GM19193 (cell line): ENCODE measurements around the gene POLR2F.

Source experiments
- POLR2A ChIP-seq: IDR thresholded peaks from 4 replicates; pipeline ENCODE4 v1.6.1; 2011; ENCODE audit not compliant: insufficient read depth, insufficient read length; ENCODE audit errors: extremely low read depth

The POLR2F gene

GRCh38 chr22:37917874-37918548 is 35.5 kb upstream of the POLR2F start:
- TF ChIP-seq POLR2A: no peak

GRCh38 chr22:37918580-37919270 is 34.8 kb upstream of the POLR2F start:
- TF ChIP-seq POLR2A: no peak

DNA sequence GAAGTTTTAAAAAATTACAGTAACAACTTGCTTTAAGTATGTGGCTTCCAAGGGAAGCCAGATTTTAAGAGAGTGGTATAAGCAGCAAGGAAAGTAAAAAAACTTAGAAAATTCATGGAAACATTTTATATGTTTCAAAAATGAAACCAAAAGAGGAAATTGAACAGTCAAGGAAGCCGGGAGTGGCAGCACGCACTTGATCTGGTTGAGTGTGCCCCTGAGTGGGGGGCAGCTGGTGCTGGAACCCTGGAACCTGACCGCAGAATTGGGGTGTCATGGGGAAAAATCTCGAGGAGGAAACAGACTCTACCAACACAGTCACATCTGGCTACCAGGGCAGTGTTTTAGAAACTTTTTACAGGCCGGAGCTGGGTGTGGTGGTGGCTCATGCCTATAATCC is 33.4 kb upstream of the POLR2F start:
- no peak for TF ChIP-seq POLR2A

DNA sequence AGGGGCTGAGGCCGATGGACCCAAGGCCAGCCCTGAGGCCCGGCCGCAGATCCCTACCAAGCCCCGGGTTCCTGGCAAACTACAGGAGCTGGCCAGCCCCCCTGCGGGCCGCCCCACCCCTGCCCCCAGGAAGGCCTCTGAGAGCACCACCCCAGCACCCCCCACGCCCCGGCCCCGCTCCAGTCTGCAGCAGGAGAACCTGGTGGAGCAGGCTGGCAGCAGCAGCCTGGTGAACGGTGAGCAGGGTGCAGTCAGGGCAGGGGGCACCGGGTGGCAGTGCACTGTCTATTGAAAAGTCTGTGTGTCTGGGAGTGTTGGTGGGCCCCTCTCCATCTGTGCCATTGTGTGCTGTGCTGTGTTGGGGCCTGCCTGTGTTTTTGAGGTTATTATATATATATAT is 31.3 kb upstream of the POLR2F start:
- TF ChIP-seq POLR2A: no peak

- no peak for TF ChIP-seq POLR2A
These were observed 29.6 kb upstream of the POLR2F start for GRCh38 chr22:37923927-37924326.

DNA sequence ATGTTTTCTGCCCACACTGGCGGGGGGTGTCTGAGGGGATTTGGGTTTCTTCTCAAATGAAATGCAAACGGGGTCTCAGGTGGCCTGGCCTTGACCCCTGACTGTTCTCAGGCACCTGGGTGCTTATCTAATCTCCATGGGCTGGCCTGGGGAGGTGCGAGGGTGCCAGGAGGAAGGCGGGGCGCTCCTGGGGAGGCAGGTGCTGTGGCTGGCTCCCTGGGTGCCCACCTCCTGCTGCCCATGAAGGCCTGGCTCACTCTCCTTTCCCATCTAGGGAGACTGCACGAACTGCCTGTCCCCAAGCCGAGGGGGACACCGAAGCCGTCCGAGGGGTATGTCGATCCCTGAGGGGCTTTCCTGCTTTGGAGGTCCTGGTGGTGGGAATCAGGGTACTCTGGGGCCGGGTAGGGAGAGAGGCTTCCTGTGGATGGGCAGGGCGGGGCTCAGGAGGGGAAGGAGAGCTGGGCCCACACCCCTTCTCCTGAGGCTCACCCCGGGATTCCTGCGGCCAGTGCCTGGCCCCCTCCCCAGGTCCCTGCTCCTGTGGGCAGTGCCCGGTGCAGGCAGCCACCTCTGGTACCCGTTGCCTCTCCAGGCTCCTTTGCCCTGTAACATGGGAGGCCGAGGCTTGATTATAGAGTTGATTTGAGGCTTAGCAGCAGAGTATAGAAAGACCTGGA is 29.0 kb upstream of the POLR2F start:
- no peak for TF ChIP-seq POLR2A

GRCh38 chr22:37925330-37925729 is 28.2 kb upstream of the POLR2F start:
- no peak for TF ChIP-seq POLR2A

- no peak for TF ChIP-seq POLR2A
These were observed 27.7 kb upstream of the POLR2F start for GRCh38 chr22:37925767-37926166.

DNA sequence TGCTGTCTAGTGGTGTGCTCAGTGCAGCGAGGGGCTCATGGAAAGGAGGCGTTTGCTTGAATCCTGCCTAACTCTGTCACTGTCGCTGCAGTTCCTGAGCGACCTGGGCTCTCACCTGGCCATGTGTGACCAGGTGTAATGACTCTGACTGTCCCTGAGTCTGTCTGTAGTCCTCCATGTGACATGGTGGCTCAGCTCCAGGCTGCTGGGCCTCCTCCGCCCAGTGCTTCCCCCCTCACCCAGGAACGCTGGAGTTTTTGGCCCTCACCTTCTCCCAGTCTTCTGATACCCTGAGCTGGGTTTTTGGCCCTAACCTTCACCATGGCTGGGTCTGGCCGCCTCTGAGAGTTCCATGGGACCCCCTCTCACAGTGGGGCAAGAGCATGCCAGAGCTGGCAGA is 27.1 kb upstream of the POLR2F start:
- TF ChIP-seq POLR2A: no peak

DNA sequence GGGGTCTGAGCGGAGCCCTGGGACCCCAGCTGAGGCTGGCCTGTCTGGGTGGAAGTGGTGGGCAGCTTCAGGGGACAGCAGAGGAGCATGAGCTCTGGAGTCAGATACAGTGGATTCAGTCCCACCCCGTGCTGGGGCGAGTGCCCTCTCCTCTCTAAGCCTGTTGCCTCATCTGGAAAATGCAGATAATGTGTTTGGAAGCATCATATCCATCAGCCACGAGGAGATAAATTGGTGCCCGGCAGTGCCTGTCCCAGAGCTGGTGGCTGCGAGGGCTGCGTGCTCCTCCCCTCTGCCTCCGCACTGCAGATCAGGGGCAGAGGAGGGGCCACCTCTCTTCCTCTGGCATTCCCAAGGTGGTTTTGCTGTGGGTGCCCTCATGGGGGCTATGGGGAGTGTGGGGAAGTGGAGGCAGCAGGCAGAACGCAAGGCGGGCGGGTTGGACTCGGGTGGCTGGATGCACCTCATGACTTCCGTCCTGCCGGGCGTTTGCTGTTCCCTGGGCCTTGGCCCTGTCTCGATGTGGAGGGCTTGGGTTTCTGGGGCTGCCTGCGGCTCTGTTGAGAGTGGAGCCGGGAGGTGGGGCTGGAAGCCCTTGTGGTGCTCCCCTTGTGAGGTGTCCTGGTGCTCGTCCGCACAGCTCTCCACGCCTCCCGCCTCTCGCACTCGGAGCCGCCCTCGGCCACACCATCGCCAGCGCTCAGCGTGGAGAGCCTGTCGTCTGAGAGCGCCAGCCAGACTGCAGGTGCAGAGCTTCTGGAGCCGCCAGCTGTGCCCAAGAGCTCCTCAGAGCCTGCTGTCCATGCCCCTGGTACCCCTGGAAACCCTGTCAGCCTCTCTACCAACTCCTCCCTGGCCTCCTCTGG is 26.5 kb upstream of the POLR2F start:
- no peak for TF ChIP-seq POLR2A

DNA sequence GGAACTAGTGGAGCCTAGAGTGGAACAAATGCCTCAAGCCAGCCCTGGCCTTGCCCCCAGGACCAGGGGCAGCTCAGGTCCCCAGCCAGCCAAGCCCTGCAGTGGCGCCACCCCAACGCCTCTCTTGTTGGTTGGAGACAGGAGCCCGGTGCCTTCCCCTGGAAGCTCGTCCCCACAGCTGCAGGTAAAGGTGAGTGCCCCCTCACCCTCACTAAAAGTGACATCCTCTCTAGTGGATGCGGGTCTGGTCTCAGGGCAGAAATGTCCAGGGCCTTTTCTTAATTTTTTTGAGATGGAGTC is 25.9 kb upstream of the POLR2F start:
- no peak for TF ChIP-seq POLR2A

DNA sequence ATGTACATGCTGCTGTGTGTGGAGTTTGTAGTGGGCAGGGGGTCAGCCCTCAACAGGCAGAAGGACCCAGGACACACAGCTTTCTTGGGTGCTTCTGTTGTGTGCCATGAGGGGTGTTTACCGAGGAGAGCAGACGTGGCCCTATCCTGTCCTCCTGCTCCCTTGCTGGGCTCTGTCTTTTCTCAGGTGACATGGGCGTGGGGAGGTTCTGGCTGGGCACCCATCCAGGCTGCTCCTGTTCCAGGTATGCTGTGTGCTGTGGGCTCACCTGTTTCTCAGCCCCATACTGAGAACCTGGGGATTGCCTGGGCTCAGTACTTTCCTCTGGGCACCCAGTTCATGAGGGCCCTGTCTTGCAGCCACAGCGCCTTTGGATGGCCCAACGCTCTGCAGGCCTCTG is 24.1 kb upstream of the POLR2F start:
- TF ChIP-seq POLR2A: no peak

- no peak for TF ChIP-seq POLR2A
These were observed 23.1 kb upstream of the POLR2F start for GRCh38 chr22:37930270-37930951.

GRCh38 chr22:37930952-37931440 is 22.5 kb upstream of the POLR2F start:
- TF ChIP-seq POLR2A: no peak
